OCI-LY3 (cell line): ENCODE data around the gene ARHGAP26.

Experiments used
- EZH2phosphoT487 ChIP-seq: fragments of 200-600 bp; shearing (Covaris generic); IDR thresholded peaks from 2 replicates; pipeline ENCODE4 v1.6.1; 2018; ENCODE audit warnings: antibody characterized with exemption, mixed run types, low read depth
- TF ChIP-seq, protein P1 (sequence below): fragments of 200-600, 300-600 bp; sonication (generic); IDR thresholded peaks from 2 replicates; pipeline ENCODE4 v1.5.1; 2014; ENCODE audit warnings: antibody characterized with exemption, low read length, low read depth

- TF ChIP-seq, protein P1, sequence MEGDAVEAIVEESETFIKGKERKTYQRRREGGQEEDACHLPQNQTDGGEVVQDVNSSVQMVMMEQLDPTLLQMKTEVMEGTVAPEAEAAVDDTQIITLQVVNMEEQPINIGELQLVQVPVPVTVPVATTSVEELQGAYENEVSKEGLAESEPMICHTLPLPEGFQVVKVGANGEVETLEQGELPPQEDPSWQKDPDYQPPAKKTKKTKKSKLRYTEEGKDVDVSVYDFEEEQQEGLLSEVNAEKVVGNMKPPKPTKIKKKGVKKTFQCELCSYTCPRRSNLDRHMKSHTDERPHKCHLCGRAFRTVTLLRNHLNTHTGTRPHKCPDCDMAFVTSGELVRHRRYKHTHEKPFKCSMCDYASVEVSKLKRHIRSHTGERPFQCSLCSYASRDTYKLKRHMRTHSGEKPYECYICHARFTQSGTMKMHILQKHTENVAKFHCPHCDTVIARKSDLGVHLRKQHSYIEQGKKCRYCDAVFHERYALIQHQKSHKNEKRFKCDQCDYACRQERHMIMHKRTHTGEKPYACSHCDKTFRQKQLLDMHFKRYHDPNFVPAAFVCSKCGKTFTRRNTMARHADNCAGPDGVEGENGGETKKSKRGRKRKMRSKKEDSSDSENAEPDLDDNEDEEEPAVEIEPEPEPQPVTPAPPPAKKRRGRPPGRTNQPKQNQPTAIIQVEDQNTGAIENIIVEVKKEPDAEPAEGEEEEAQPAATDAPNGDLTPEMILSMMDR = no peak
- no peak for TF ChIP-seq EZH2phosphoT487
These were observed 17.0 kb upstream of the ARHGAP26 start for GRCh38 chr5:142753116-142753631.
